ENCODE data around the gene DQX1. TPM values are rescaled to one million over a fixed set of nuclear protein-coding genes. Genes with fewer than 3 reads are reported as not detected.

Gene DQX1
- total and polyA plus RNA-seq, 5 donors, result not detected

- DNase-seq (no peak), ATAC-seq (no peak)
- Histone ChIP-seq H3K27ac (ENCODE audit: low read length) (no peak overlapping the region), H3K4me3 (ENCODE audit: low read length) (no peak overlapping the region), H3K27me3 (ENCODE audit: control insufficient read depth, insufficient read depth) (no peaks in the 10 kb centered on the region), H3K9me3 (ENCODE audit: control insufficient read depth, low read length) (no peaks in the 10 kb centered on the region), H3K4me1 (ENCODE audit: control insufficient read depth, insufficient read depth, low read length) (no peaks in the 10 kb centered on the region)
- intact Hi-C loops (cut with DNase I), result no loop called here
- 67% methylated on average over 1 of the region's 1 CpG for WGBS
Measured at GRCh38 chr2:74542978-74543377, 16.9 kb upstream of the DQX1 start.

GRCh38 chr2:74540291-74540690 lies 14.3 kb upstream of the DQX1 start:
- no peak overlapping the region for H3K4me3 ChIP-seq (ENCODE audit: low read length)
- intact Hi-C loops (cut with DNase I), result no loop called here
- WGBS, result 54% methylated on average over 5 of the region's 5 CpGs
- H3K27ac ChIP-seq (ENCODE audit: low read length), result peak overlapping the region; percentile 74
- H3K9me3 ChIP-seq (ENCODE audit: control insufficient read depth, low read length), result no peaks in the 10 kb centered on the region
- no peaks in the 10 kb centered on the region for H3K27me3 ChIP-seq (ENCODE audit: control insufficient read depth, insufficient read depth)
- peak; percentile 82 to 91 (median 85) for DNase-seq
- H3K4me1 ChIP-seq (ENCODE audit: control insufficient read depth, insufficient read depth, low read length), result no peaks in the 10 kb centered on the region
- peak; percentile 82 to 96 for ATAC-seq

GRCh38 chr2:74538881-74539339 lies 12.9 kb upstream of the DQX1 start:
- intact Hi-C loops (cut with DNase I), result loop anchor here in 1 of 4 donors (10.0 kb wide), 1 partner anchor 46 kb away; no protein-coding TSS in a partner anchor
- WGBS, result 75% methylated on average over 7 of the region's 7 CpGs
- no peak overlapping the region for H3K27ac ChIP-seq (ENCODE audit: low read length)
- H3K4me3 ChIP-seq (ENCODE audit: low read length), result no peak overlapping the region
- DNase-seq (no peak), ATAC-seq (no peak)
- H3K9me3 ChIP-seq (ENCODE audit: control insufficient read depth, low read length), result no peaks in the 10 kb centered on the region
- no peaks in the 10 kb centered on the region for H3K27me3 ChIP-seq (ENCODE audit: control insufficient read depth, insufficient read depth)
- no peaks in the 10 kb centered on the region for H3K4me1 ChIP-seq (ENCODE audit: control insufficient read depth, insufficient read depth, low read length)

GRCh38 chr2:74537140-74537539 lies 11.1 kb upstream of the DQX1 start:
- Histone ChIP-seq H3K9me3 (ENCODE audit: control insufficient read depth, low read length) (no peaks in the 10 kb centered on the region), H3K27ac (ENCODE audit: low read length) (no peak overlapping the region), H3K4me3 (ENCODE audit: low read length) (no peak overlapping the region), H3K4me1 (ENCODE audit: control insufficient read depth, insufficient read depth, low read length) (no peaks in the 10 kb centered on the region), H3K27me3 (ENCODE audit: control insufficient read depth, insufficient read depth) (no peaks in the 10 kb centered on the region)
- intact Hi-C loops (cut with DNase I), result loop anchor here in 1 of 4 donors (10.0 kb wide), 1 partner anchor 48 kb away; no protein-coding TSS in a partner anchor
- DNase-seq, result no peak
- ATAC-seq, result no peak
- whole genome bisulfite sequencing, result 62% methylated on average over 4 of the region's 4 CpGs

- no peak for DNase-seq
- peaks cover 3% of the 10 kb centered on the region for H3K4me1 ChIP-seq (ENCODE audit: control insufficient read depth, insufficient read depth, low read length)
- ATAC-seq, result no peak
- WGBS, result 84% methylated on average over 23 of the region's 23 CpGs
- H3K4me3 ChIP-seq (ENCODE audit: low read length), result no peak overlapping the region
- no peaks in the 10 kb centered on the region for H3K9me3 ChIP-seq (ENCODE audit: control insufficient read depth, low read length)
- no peaks in the 10 kb centered on the region for H3K27me3 ChIP-seq (ENCODE audit: control insufficient read depth, insufficient read depth)
- no peak overlapping the region for H3K27ac ChIP-seq (ENCODE audit: low read length)
- intact Hi-C loops (cut with DNase I), result loop anchor here in 1 of 4 donors (10.0 kb wide), 1 partner anchor 48 kb away; no protein-coding TSS in a partner anchor
Measured at GRCh38 chr2:74536166-74536950, 10.3 kb upstream of the DQX1 start.

- ATAC-seq, result no peak
- Histone ChIP-seq H3K9me3 (ENCODE audit: control insufficient read depth, low read length) (no peaks in the 10 kb centered on the region), H3K27ac (ENCODE audit: low read length) (no peak overlapping the region), H3K4me1 (ENCODE audit: control insufficient read depth, insufficient read depth, low read length) (peaks cover 3% of the 10 kb centered on the region), H3K27me3 (ENCODE audit: control insufficient read depth, insufficient read depth) (no peaks in the 10 kb centered on the region), H3K4me3 (ENCODE audit: low read length) (no peak overlapping the region)
- 90% methylated on average over 10 of the region's 10 CpGs for WGBS
- intact Hi-C loops (cut with DNase I), result loop anchor here in 1 of 4 donors (10.0 kb wide), 1 partner anchor 49 kb away; no protein-coding TSS in a partner anchor
- DNase-seq, result no peak
Measured at GRCh38 chr2:74535440-74535965, 9.5 kb upstream of the DQX1 start.

- WGBS, result 79% methylated on average over 12 of the region's 12 CpGs
- ATAC-seq (no peak), DNase-seq (no peak)
- intact Hi-C loops (cut with DNase I), result loop anchor here in 1 of 4 donors (10.0 kb wide), 1 partner anchor 50 kb away; no protein-coding TSS in a partner anchor
- H3K27ac ChIP-seq (ENCODE audit: low read length), result no peak overlapping the region
- H3K4me1 ChIP-seq (ENCODE audit: control insufficient read depth, insufficient read depth, low read length), result peaks cover 3% of the 10 kb centered on the region
- no peaks in the 10 kb centered on the region for H3K9me3 ChIP-seq (ENCODE audit: control insufficient read depth, low read length)
- no peaks in the 10 kb centered on the region for H3K27me3 ChIP-seq (ENCODE audit: control insufficient read depth, insufficient read depth)
- no peak overlapping the region for H3K4me3 ChIP-seq (ENCODE audit: low read length)
Measured at GRCh38 chr2:74534411-74534810, 8.4 kb upstream of the DQX1 start.

GRCh38 chr2:74533464-74533863 lies 7.4 kb upstream of the DQX1 start:
- Histone ChIP-seq H3K4me1 (ENCODE audit: control insufficient read depth, insufficient read depth, low read length) (peaks cover 3% of the 10 kb centered on the region), H3K27me3 (ENCODE audit: control insufficient read depth, insufficient read depth) (no peaks in the 10 kb centered on the region), H3K4me3 (ENCODE audit: low read length) (no peak overlapping the region), H3K9me3 (ENCODE audit: control insufficient read depth, low read length) (no peaks in the 10 kb centered on the region), H3K27ac (ENCODE audit: low read length) (no peak overlapping the region)
- intact Hi-C loops (cut with DNase I), result loop anchor here in 1 of 4 donors (10.0 kb wide), 1 partner anchor 51 kb away; no protein-coding TSS in a partner anchor
- DNase-seq, result no peak
- 79% methylated on average over 4 of the region's 4 CpGs for WGBS
- no peak for ATAC-seq

GRCh38 chr2:74532222-74532621 lies 6.2 kb upstream of the DQX1 start:
- no peaks in the 10 kb centered on the region for H3K27me3 ChIP-seq (ENCODE audit: control insufficient read depth, insufficient read depth)
- intact Hi-C loops (cut with DNase I), result loop anchor here in 1 of 4 donors (10.0 kb wide), 1 partner anchor 53 kb away; no protein-coding TSS in a partner anchor
- peaks cover 3% of the 10 kb centered on the region for H3K4me1 ChIP-seq (ENCODE audit: control insufficient read depth, insufficient read depth, low read length)
- ATAC-seq, result no peak
- no peaks in the 10 kb centered on the region for H3K9me3 ChIP-seq (ENCODE audit: control insufficient read depth, low read length)
- no peak for DNase-seq
- no peak overlapping the region for H3K4me3 ChIP-seq (ENCODE audit: low read length)
- H3K27ac ChIP-seq (ENCODE audit: low read length), result no peak overlapping the region

- Histone ChIP-seq H3K27me3 (ENCODE audit: control insufficient read depth, insufficient read depth) (no peaks in the 10 kb centered on the region), H3K4me3 (ENCODE audit: low read length) (no peak overlapping the region), H3K9me3 (ENCODE audit: control insufficient read depth, low read length) (no peaks in the 10 kb centered on the region), H3K27ac (ENCODE audit: low read length) (no peak overlapping the region), H3K4me1 (ENCODE audit: control insufficient read depth, insufficient read depth, low read length) (peaks cover 3% of the 10 kb centered on the region)
- no peak for ATAC-seq
- intact Hi-C loops (cut with DNase I), result loop anchor here in 1 of 4 donors (10.0 kb wide), 1 partner anchor 53 kb away; no protein-coding TSS in a partner anchor
- 77% methylated on average over 7 of the region's 7 CpGs for WGBS
- no peak for DNase-seq
Measured at GRCh38 chr2:74531666-74532065, 5.6 kb upstream of the DQX1 start.

Data from right cardiac atrium (tissue), 5 donors.